22Rv1 (cell line): ENCODE measurements around the gene TTYH2.

Source experiments
- ZFX ChIP-seq: fragments of 450-650 bp; IDR thresholded peaks from 2 replicates; pipeline ENCODE4 v1.6.1; 2017; ENCODE audit warnings: antibody characterized with exemption, borderline replicate concordance
- TF ChIP-seq, protein P1 (sequence below): fragments of 450-650 bp; IDR thresholded peaks from 2 replicates; pipeline ENCODE4 v1.5.1; 2017; ENCODE audit warnings: mild to moderate bottlenecking

DNA sequence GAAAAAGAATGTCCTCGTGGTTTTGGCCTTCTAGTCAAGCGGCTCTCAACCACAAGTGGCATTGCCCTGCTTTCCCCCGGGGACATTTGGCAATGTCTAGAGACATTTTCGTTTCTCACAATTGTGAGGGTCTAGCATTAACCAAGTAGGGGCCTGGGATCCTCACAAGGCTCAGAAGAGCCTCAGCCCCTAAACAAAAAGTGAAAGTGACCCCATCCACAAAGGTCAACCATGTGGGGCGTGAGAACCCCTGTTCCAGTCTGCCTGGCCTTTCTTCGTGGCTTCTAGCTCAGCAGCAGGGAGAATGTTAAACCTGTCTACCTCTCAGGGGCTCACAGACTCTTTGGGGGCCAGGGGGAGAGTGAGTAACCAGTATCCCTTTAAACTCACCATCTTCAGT, 14.7 kb upstream of the TTYH2 start:
- TF ChIP-seq, protein P1, sequence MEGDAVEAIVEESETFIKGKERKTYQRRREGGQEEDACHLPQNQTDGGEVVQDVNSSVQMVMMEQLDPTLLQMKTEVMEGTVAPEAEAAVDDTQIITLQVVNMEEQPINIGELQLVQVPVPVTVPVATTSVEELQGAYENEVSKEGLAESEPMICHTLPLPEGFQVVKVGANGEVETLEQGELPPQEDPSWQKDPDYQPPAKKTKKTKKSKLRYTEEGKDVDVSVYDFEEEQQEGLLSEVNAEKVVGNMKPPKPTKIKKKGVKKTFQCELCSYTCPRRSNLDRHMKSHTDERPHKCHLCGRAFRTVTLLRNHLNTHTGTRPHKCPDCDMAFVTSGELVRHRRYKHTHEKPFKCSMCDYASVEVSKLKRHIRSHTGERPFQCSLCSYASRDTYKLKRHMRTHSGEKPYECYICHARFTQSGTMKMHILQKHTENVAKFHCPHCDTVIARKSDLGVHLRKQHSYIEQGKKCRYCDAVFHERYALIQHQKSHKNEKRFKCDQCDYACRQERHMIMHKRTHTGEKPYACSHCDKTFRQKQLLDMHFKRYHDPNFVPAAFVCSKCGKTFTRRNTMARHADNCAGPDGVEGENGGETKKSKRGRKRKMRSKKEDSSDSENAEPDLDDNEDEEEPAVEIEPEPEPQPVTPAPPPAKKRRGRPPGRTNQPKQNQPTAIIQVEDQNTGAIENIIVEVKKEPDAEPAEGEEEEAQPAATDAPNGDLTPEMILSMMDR = no peak
- no peak for TF ChIP-seq ZFX
